CD14-positive monocyte (primary cell): ENCODE measurements around the gene FBXO40. TPM values are rescaled to one million over a fixed set of nuclear protein-coding genes. Genes with fewer than 3 reads are reported as not detected.

Experiments
- DNase-seq, 3 donors: peaks; one replicate each; pipeline ENCODE4 v3.0.0-alpha.2; 2011 to 2022
- H2AFZ ChIP-seq: 2 replicates; pipeline ENCODE4 v1.6.0; 2012; ENCODE audit warnings: mild to moderate bottlenecking, low read depth, low read length, inconsistent platforms; ENCODE audit not compliant: insufficient read depth, poor library complexity, severe bottlenecking
- H3K27ac ChIP-seq, 2 donors: 1 replicate in 1 of 2; 2 replicates in 1 of 2; pipeline ENCODE4 v1.5.1; 2012 to 2013; ENCODE audit warnings: low read length in 2 of 2, control low read depth in 1 of 2, inconsistent platforms in 1 of 2, low read depth in 1 of 2, mild to moderate bottlenecking in 1 of 2
- H3K27me3 ChIP-seq, 2 donors: one replicate each; pipeline versions ENCODE4 v1.6.0 to v1.6.1; 2011 to 2013; ENCODE audit warnings: low read length in 2 of 2; ENCODE audit not compliant: control insufficient read depth in 2 of 2, insufficient read depth in 2 of 2
- H3K36me3 ChIP-seq, 2 donors: replicated peaks in 1 of 2; 1 replicate in 1 of 2; 2 replicates in 1 of 2; pipeline versions ENCODE4 v1.5.1 to v1.6.1; 2012 to 2013; ENCODE audit warnings: low read length in 2 of 2, control low read depth in 1 of 2, inconsistent platforms in 1 of 2, mild to moderate bottlenecking in 1 of 2; ENCODE audit not compliant: insufficient read depth in 2 of 2, control insufficient read depth in 1 of 2
- H3K4me1 ChIP-seq, 2 donors: 1 replicate in 1 of 2; 2 replicates in 1 of 2; pipeline versions ENCODE4 v1.5.1 to v1.6.1; 2012 to 2013; ENCODE audit warnings: low read length in 2 of 2, control low read depth in 1 of 2, inconsistent platforms in 1 of 2, mild to moderate bottlenecking in 1 of 2, moderate library complexity in 1 of 2; ENCODE audit not compliant: insufficient read depth in 2 of 2, control insufficient read depth in 1 of 2
- H3K4me2 ChIP-seq: replicated peaks from 2 replicates; pipeline ENCODE3; 2012; ENCODE audit warnings: low read length, moderate library complexity, mild to moderate bottlenecking; ENCODE audit not compliant: poor library complexity, severe bottlenecking; ENCODE audit errors: extremely low read depth
- H3K4me3 ChIP-seq, 3 experiments: fragments of 200-600 bp in 1 of 3; sonication (generic) in 1 of 3; replicated peaks in 1 of 3; 1 replicate in 2 of 3; 2 replicates in 1 of 3; pipeline ENCODE4 v1.5.1; 2011 to 2013; ENCODE audit warnings: low read length in 3 of 3, mild to moderate bottlenecking in 3 of 3, control low read depth in 2 of 3, low read depth in 2 of 3, inconsistent platforms in 1 of 3, moderate library complexity in 1 of 3
- H3K79me2 ChIP-seq: 2 replicates; pipeline ENCODE4 v1.6.0; 2012; ENCODE audit warnings: mild to moderate bottlenecking, control low read depth, inconsistent platforms, low read length, moderate library complexity; ENCODE audit not compliant: insufficient read depth
- H3K9ac ChIP-seq: 2 replicates; pipeline ENCODE4 v1.6.0; 2017; ENCODE audit warnings: low read length, mild to moderate bottlenecking; ENCODE audit not compliant: insufficient read depth, poor library complexity, severe bottlenecking
- H3K9me3 ChIP-seq, 2 donors: replicated peaks in 1 of 2; 1 replicate in 1 of 2; 2 replicates in 1 of 2; pipeline versions ENCODE4 v1.5.1 to v1.6.1; 2012 to 2013; ENCODE audit warnings: low read length in 2 of 2, control low read depth in 1 of 2; ENCODE audit not compliant: control insufficient read depth in 1 of 2, insufficient read depth in 1 of 2
- H4K20me1 ChIP-seq: 2 replicates; pipeline ENCODE4 v1.6.0; 2012; ENCODE audit warnings: mild to moderate bottlenecking, low read length, control low read depth, moderate library complexity; ENCODE audit not compliant: insufficient read depth
- H3K27ac Mint-ChIP-seq, 7 donors: one replicate each; pipeline ENCODE4 v1.8.0; 2020; ENCODE audit warnings: mild to moderate bottlenecking in 7 of 7, mixed read lengths in 7 of 7, moderate library complexity in 6 of 7, inconsistent platforms in 2 of 7
- H3K27me3 Mint-ChIP-seq, 3 donors: one replicate each; pipeline ENCODE4 v1.8.0; 2021 to 2022; ENCODE audit warnings: low read depth in 3 of 3, mild to moderate bottlenecking in 3 of 3, mixed read lengths in 3 of 3, moderate library complexity in 3 of 3, inconsistent platforms in 1 of 3
- H3K36me3 Mint-ChIP-seq, 2 donors: one replicate each; pipeline ENCODE4 v1.8.0; 2020; ENCODE audit warnings: mixed read lengths in 2 of 2, inconsistent platforms in 1 of 2, mild to moderate bottlenecking in 1 of 2
- H3K4me1 Mint-ChIP-seq: one replicate; pipeline ENCODE4 v1.8.0; 2020; ENCODE audit warnings: mild to moderate bottlenecking, mixed read lengths
- H3K4me3 Mint-ChIP-seq, 2 donors: one replicate each; pipeline ENCODE4 v1.8.0; 2020; ENCODE audit warnings: mild to moderate bottlenecking in 2 of 2, mixed read lengths in 2 of 2, moderate library complexity in 1 of 2
- H3K9me3 Mint-ChIP-seq, 7 donors: one replicate each; pipeline ENCODE4 v1.8.0; 2020 to 2022; ENCODE audit warnings: mixed read lengths in 7 of 7, mild to moderate bottlenecking in 6 of 7, moderate library complexity in 6 of 7, inconsistent platforms in 2 of 7
- WGBS: methylation state at CpG from one replicate; pipeline ENCODE4 v1.1.5; 2013; ENCODE audit warnings: missing lambda C conversion rate; ENCODE audit not compliant: insufficient coverage; 5-methylcytosine and 5-hydroxymethylcytosine counted together
- intact Hi-C, 2 donors: fragments of 100-400 bp; cut with micrococcal nuclease; formaldehyde crosslinking; loops; one replicate each; pipeline versions ENCODE4 v1.15.0 to v1.15.1; 2023
- polyA plus RNA-seq, 3 donors: library from polyadenylated mRNA; depleted of rRNA in 1 of 3; unstranded in 2 of 3; stranded (reverse) in 1 of 3; fragments of 300-500 nt in 2 of 3; fragments of >200 nt in 1 of 3; fragmentation: Illumina TruSeq in 2 of 3; gene quantifications; 1 replicate in 2 of 3; 2 replicates in 1 of 3; pipeline ENCODE4 v1.2.3, GENCODE V29; 2012 to 2021
- TF ChIP-seq, protein P1 (sequence below): fragments of 200-600 bp; IDR thresholded peaks from one replicate; pipeline ENCODE4 v1.8.0; 2022; ENCODE audit warnings: antibody characterized with exemption, mild to moderate bottlenecking

FBXO40 gene
- polyA plus RNA-seq, 3 donors: not detected

DNA sequence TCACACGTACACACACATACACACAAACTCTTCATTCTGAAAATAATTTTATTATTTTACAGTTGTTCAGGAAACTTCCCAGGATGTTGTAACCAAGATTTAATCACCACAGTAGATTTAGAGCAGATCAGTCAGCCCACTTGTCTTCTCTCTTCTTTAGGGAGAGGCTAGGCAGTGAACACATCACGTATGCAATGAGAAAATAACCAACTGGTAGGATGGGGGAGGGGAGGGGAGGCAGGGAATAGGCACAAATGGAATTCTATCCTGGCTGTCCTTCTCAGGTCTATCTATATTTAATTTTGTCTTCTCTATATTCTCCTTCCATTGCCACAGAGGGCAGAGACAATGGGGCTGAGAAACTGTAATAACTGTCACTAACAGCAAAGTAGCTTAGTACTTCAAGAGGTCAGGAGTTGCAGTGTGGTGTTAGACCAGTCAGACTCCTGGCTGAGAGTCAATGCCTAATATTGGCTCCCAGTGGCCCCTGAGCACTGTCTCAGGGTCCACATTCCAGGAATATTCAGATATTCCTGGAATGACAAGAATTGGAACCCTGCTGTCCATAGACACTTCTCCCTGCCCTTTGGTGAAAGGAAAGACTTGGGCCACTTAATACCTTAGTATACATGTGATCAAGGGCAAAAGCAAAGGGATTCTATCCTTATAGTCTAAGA, 70.1 kb downstream of the FBXO40 start:
- intact Hi-C loops: loop anchor here (10.0 kb wide), 2 partner anchors 81 to 171 kb away; partner anchors contain the start of genes GOLGB1 (in 2 of the 2), EAF2 (in 1 of the 2) and IQCB1 (in 1 of the 2)
- Histone ChIP-seq H3K4me1 (peaks cover 50 to 56% of the 10 kb centered on the region in 2 donors), H3K36me3 (peaks cover 26 to 54% of the 10 kb centered on the region in 2 donors), H3K79me2 (peaks cover 22% of the 10 kb centered on the region), H3K27me3 (no peaks in the 10 kb centered on the region), H3K9me3 (no peaks in the 10 kb centered on the region), H3K4me2 (no peak overlapping the region), H3K27ac (no peak overlapping the region), H3K4me3 (no peak overlapping the region), H2AFZ (no peak overlapping the region), H4K20me1 (peaks cover 14% of the 10 kb centered on the region), H3K9ac (no peak overlapping the region)
- no CpG with 5 or more reads among the region's 2 CpGs for WGBS
- Mint-ChIP-seq H3K4me3 (no peak overlapping the region), H3K4me1 (peaks cover 58% of the 10 kb centered on the region), H3K27me3 (no peaks in the 10 kb centered on the region), H3K9me3 (no peaks in the 10 kb centered on the region), H3K36me3 (peaks cover 52 to 54% of the 10 kb centered on the region in 2 donors), H3K27ac (no peak overlapping the region)
- DNase-seq: no peak
- TF ChIP-seq, protein P1, sequence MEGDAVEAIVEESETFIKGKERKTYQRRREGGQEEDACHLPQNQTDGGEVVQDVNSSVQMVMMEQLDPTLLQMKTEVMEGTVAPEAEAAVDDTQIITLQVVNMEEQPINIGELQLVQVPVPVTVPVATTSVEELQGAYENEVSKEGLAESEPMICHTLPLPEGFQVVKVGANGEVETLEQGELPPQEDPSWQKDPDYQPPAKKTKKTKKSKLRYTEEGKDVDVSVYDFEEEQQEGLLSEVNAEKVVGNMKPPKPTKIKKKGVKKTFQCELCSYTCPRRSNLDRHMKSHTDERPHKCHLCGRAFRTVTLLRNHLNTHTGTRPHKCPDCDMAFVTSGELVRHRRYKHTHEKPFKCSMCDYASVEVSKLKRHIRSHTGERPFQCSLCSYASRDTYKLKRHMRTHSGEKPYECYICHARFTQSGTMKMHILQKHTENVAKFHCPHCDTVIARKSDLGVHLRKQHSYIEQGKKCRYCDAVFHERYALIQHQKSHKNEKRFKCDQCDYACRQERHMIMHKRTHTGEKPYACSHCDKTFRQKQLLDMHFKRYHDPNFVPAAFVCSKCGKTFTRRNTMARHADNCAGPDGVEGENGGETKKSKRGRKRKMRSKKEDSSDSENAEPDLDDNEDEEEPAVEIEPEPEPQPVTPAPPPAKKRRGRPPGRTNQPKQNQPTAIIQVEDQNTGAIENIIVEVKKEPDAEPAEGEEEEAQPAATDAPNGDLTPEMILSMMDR: no peak

DNA sequence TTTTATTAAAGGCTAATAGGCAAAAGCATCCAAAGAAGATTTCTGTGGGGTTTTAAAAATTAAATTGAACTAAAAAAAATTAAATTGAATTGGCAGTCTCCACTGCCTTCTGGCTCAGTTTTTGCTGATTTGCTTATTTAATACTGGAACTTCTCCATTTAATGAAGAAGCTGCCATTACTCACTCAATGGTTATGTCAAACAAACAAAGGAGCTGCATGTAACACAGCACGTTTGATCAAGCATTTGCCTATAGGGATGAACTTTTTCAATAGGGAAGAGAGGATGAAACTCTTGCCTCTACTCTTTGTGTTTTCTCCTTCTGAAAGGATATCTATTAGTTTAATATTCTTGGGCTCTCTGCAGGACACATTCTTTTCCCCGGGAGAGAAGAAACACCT, 72.3 kb downstream of the FBXO40 start:
- Mint-ChIP-seq H3K4me3 (no peak overlapping the region), H3K4me1 (peaks cover 39% of the 10 kb centered on the region), H3K36me3 (peaks cover 56 to 59% of the 10 kb centered on the region in 2 donors), H3K9me3 (no peaks in the 10 kb centered on the region), H3K27ac (peak overlapping the region in 1 of 7 donors; percentile 14), H3K27me3 (no peaks in the 10 kb centered on the region)
- no peak for DNase-seq
- Histone ChIP-seq H3K4me3 (no peak overlapping the region), H3K4me1 (peaks cover 28 to 36% of the 10 kb centered on the region in 2 donors), H3K36me3 (peaks cover 34 to 65% of the 10 kb centered on the region in 2 donors), H3K4me2 (no peak overlapping the region), H3K79me2 (no peaks in the 10 kb centered on the region), H2AFZ (no peak overlapping the region), H3K27me3 (no peaks in the 10 kb centered on the region), H4K20me1 (no peaks in the 10 kb centered on the region), H3K9ac (no peak overlapping the region), H3K9me3 (no peaks in the 10 kb centered on the region), H3K27ac (peak overlapping the region in 1 of 2 donors; percentile 7)
- intact Hi-C loops: loop anchor here (10.0 kb wide), 2 partner anchors 79 to 169 kb away; partner anchors contain the start of genes GOLGB1 (in 2 of the 2), EAF2 (in 1 of the 2) and IQCB1 (in 1 of the 2)
- 100% methylated on average over 1 of the region's 2 CpGs for WGBS
- TF ChIP-seq, protein P1: no peak
